Peyer's patch (tissue), 4 donors: ENCODE results near the gene SHC2. TPM values are rescaled to one million over a fixed set of nuclear protein-coding genes. Genes with fewer than 3 reads are reported as not detected.

ENCODE experiments used
- DNase-seq, 3 donors: peaks; one replicate each; pipeline ENCODE4 v3.0.0-alpha.2; 2017 to 2019
- H3K27ac ChIP-seq, 4 donors: fragments of 200-600 bp; sonication (generic); one replicate each; pipeline ENCODE4 v1.5.1; 2016 to 2019
- H3K27me3 ChIP-seq, 2 donors: fragments of 200-600 bp; sonication (generic); one replicate each; pipeline ENCODE4 v1.5.1; 2019
- H3K36me3 ChIP-seq, 3 donors: fragments of 200-600 bp; sonication (generic); one replicate each; pipeline ENCODE4 v1.5.1; 2016 to 2019
- H3K4me1 ChIP-seq, 4 donors: fragments of 200-600 bp; sonication (generic); one replicate each; pipeline ENCODE4 v1.5.1; 2016 to 2019
- H3K4me3 ChIP-seq, 4 donors: fragments of 200-600 bp; sonication (generic); 1 replicate in 3 of 4; 2 replicates in 1 of 4; pipeline ENCODE4 v1.5.1; 2016 to 2019; ENCODE audit warnings: mild to moderate bottlenecking in 1 of 4
- H3K9me3 ChIP-seq, 4 donors: fragments of 200-600 bp; sonication (generic); one replicate each; pipeline ENCODE4 v1.5.1; 2016 to 2019; ENCODE audit warnings: mild to moderate bottlenecking in 1 of 4
- POLR2A ChIP-seq, 2 donors: fragments of 450-650 bp; IDR thresholded peaks; one replicate each; pipeline ENCODE4 v1.5.1; 2017; ENCODE audit warnings: antibody characterized with exemption in 2 of 2, mild to moderate bottlenecking in 2 of 2, moderate library complexity in 2 of 2
- total RNA-seq, 4 donors: library from RNA; depleted of rRNA; stranded (reverse); fragments of >200 nt; gene quantifications; one replicate each; pipeline ENCODE4 v1.1.0, GENCODE V29; 2016
- TF ChIP-seq, protein P1 (sequence below), 6 experiments: fragments of 450-650 bp in 4 of 6; fragments of 200-600 bp in 2 of 6; sonication (generic) in 1 of 6; IDR thresholded peaks; one replicate each; pipeline ENCODE4 v1.5.1; 2017 to 2019; ENCODE audit warnings: antibody characterized with exemption in 6 of 6, mild to moderate bottlenecking in 3 of 6, moderate library complexity in 1 of 6

SHC2 gene
- total RNA-seq, 4 donors from 2014 or later, result 9.5 to 33.0 (median 18.3) TPM

DNA sequence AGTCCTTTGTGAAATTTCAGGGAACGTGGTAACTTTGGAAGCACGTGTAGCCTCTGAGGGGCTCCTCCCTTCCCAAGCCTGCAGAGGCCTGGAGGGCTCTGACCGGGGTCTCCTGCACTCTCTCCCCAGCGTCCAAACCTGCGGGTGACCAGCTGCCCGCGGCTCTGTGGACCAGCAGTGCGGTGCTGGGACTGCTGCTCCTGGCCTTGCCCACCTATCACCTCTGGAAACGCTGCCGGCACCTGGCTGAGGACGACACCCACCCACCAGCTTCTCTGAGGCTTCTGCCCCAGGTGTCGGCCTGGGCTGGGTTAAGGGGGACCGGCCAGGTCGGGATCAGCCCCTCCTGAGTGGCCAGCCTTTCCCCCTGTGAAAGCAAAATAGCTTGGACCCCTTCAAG lies 43.8 kb upstream of the SHC2 start:
- no peak for TF ChIP-seq POLR2A (IDR thresholded peaks at IDR 0.05)
- TF ChIP-seq, protein P1, sequence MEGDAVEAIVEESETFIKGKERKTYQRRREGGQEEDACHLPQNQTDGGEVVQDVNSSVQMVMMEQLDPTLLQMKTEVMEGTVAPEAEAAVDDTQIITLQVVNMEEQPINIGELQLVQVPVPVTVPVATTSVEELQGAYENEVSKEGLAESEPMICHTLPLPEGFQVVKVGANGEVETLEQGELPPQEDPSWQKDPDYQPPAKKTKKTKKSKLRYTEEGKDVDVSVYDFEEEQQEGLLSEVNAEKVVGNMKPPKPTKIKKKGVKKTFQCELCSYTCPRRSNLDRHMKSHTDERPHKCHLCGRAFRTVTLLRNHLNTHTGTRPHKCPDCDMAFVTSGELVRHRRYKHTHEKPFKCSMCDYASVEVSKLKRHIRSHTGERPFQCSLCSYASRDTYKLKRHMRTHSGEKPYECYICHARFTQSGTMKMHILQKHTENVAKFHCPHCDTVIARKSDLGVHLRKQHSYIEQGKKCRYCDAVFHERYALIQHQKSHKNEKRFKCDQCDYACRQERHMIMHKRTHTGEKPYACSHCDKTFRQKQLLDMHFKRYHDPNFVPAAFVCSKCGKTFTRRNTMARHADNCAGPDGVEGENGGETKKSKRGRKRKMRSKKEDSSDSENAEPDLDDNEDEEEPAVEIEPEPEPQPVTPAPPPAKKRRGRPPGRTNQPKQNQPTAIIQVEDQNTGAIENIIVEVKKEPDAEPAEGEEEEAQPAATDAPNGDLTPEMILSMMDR (IDR thresholded peaks at IDR 0.05), result no peak
- H3K4me3 ChIP-seq, result no peak overlapping the region
- peaks cover 5 to 23% (median 9%) of the 10 kb centered on the region in 4 donors for H3K4me1 ChIP-seq
- H3K36me3 ChIP-seq, result peaks cover 0 to 3% (median 0%) of the 10 kb centered on the region in 3 donors
- H3K27me3 ChIP-seq, result no peaks in the 10 kb centered on the region
- no peak for DNase-seq
- H3K9me3 ChIP-seq, result no peaks in the 10 kb centered on the region
- no peak overlapping the region for H3K27ac ChIP-seq

DNA sequence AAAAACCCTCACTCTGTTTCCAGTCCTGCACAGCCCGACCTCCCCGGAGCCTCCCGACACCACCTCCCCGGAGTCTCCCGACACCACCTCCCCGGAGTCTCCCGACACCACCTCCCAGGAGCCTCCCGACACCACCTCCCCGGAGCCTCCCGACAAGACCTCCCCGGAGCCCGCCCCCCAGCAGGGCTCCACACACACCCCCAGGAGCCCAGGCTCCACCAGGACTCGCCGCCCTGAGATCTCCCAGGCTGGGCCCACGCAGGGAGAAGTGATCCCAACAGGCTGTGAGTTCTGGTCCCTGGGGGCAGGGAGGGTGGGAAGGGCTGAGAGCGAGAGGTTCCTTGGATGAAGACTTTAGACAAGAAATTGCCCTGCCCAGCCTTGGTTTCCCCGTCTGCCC lies 40.8 kb upstream of the SHC2 start:
- Histone ChIP-seq H3K36me3 (no peaks in the 10 kb centered on the region), H3K4me3 (no peak overlapping the region), H3K9me3 (no peaks in the 10 kb centered on the region), H3K4me1 (peaks cover 0 to 18% (median 6%) of the 10 kb centered on the region in 4 donors), H3K27me3 (peaks cover 0 to 18% of the 10 kb centered on the region in 2 donors), H3K27ac (no peak overlapping the region)
- no peak for DNase-seq
- TF ChIP-seq POLR2A (IDR thresholded peaks at IDR 0.05), result no peak
- TF ChIP-seq, protein P1 (IDR thresholded peaks at IDR 0.05), result no peak

DNA sequence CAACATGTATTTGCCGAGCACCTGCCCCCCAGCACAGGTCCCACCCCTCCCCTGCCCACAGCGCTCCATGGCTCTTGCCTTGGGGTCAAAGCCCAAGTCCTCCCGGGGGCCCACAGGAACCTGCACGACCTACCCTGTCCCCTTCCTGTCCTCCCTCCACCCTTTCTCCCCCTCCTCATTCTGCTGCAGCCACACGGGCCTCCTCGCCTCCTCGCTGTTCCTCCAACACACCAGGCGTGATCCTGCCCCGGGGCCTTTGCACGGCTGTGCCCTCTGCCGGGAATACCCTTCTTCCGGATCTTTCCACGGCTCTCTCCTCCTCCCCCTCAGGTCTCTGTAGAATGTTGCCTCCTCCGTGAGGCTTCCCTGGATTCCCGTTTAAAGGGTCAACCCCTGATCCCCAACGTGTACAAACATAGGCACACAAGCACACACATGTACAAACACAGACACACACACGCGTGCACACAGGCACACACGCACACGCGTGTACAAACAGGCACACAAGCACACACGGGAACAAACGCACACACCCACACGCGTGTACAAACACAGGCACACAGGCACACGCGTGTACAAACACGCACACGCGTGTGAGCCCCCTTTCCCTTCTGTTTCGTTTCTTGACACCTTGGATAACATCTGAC lies 38.3 kb upstream of the SHC2 start:
- H3K4me1 ChIP-seq, result peaks cover 0 to 17% (median 4%) of the 10 kb centered on the region in 4 donors
- no peaks in the 10 kb centered on the region for H3K9me3 ChIP-seq
- DNase-seq, result no peak
- H3K27me3 ChIP-seq, result peaks cover 3 to 24% of the 10 kb centered on the region in 2 donors
- H3K4me3 ChIP-seq, result no peak overlapping the region
- no peaks in the 10 kb centered on the region for H3K36me3 ChIP-seq
- TF ChIP-seq, protein P1 (IDR thresholded peaks at IDR 0.05), result no peak
- no peak for TF ChIP-seq POLR2A (IDR thresholded peaks at IDR 0.05)
- H3K27ac ChIP-seq, result no peak overlapping the region

DNA sequence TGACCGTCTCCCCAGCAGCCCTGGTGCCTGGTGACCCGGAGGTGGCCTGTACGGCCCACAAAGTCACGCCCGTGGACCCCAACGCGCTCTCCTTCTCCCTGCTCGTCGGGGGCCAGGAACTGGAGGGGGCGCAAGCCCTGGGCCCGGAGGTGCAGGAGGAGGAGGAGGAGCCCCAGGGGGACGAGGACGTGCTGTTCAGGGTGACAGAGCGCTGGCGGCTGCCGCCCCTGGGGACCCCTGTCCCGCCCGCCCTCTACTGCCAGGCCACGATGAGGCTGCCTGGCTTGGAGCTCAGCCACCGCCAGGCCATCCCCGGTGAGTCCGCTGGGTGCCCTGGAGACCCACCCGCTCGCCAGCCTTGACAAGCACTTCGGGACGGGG lies 37.7 kb upstream of the SHC2 start:
- H3K4me3 ChIP-seq, result no peak overlapping the region
- peaks cover 3 to 24% of the 10 kb centered on the region in 2 donors for H3K27me3 ChIP-seq
- H3K27ac ChIP-seq, result no peak overlapping the region

DNA sequence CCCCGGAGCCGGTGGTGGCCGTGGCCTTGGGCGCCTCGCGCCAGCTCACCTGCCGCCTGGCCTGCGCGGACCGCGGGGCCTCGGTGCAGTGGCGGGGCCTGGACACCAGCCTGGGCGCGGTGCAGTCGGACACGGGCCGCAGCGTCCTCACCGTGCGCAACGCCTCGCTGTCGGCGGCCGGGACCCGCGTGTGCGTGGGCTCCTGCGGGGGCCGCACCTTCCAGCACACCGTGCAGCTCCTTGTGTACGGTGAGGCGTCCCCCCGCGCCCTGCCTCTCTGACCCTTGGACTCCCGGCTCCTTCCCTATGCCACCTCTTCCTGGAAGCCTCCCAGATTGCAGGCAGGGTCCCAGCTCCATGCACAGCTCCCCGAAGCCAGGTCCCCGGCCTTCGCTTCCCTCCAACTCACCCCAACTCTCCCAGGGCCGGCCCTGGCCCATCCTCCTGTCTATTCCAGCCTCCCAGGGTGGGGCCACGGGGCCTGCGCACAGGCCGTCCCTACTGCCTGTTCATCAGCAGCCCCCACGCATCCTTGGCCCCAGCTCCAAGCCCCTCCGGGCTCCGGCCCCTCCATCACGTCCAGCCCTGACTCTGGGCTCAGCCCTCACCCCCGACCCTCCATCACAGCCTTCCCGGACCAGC lies 37.2 kb upstream of the SHC2 start:
- Histone ChIP-seq H3K4me3 (peak overlapping the region in 3 of 4 donors; percentile 2 to 35 (median 14)), H3K27ac (no peak overlapping the region), H3K27me3 (peaks cover 3 to 24% of the 10 kb centered on the region in 2 donors), H3K4me1 (peaks cover 0 to 17% (median 4%) of the 10 kb centered on the region in 4 donors), H3K36me3 (no peaks in the 10 kb centered on the region), H3K9me3 (no peaks in the 10 kb centered on the region)
- no peak for TF ChIP-seq POLR2A (IDR thresholded peaks at IDR 0.05)
- TF ChIP-seq, protein P1 (IDR thresholded peaks at IDR 0.05), result no peak
- DNase-seq, result no peak

More for the DNA sequence above, 37.7 kb upstream of the SHC2 start:
- Histone ChIP-seq H3K36me3 (no peaks in the 10 kb centered on the region), H3K9me3 (no peaks in the 10 kb centered on the region), H3K4me1 (peaks cover 0 to 17% (median 4%) of the 10 kb centered on the region in 4 donors)
- no peak for TF ChIP-seq POLR2A (IDR thresholded peaks at IDR 0.05)
- TF ChIP-seq, protein P1 (IDR thresholded peaks at IDR 0.05), result no peak
- DNase-seq, result no peak
